ENCODE measurements around the gene ANAPC10. TPM values are rescaled to one million over a fixed set of nuclear protein-coding genes. Genes with fewer than 3 reads are reported as not detected.

Gene ANAPC10
- total and polyA plus RNA-seq, 3 donors from 2014 or later, result 40.1 to 52.6 (median 45.4) TPM

DNA sequence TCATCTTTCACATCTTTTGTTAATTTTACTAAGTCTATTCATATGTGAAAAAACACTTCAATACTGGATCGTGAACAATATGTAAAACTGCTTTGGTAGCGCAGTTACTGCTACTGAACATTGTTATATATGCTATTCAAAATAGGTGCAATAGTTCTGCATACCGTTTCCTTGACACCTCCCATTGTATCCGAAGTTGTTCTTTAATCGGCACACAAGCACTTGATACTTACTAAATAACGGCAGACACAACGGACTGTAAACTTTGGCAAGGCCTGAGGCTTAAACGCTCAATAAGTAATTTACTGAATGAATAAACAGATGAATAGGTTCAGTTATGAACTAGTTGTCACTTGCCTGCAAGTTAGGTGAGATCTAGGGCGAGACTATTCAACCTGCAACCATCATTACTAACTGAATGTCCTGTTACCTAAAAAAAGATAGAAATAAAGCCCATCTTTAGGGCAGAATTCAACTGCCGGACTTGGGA lies 620 bp downstream of the ANAPC10 start:
- intact Hi-C loops (cut with DNase I; ENCODE audit: low total_unique reads), result no loop called here
- H3K27me3 ChIP-seq, result no peaks in the 10 kb centered on the region
- no peak for DNase-seq
- peaks cover 16% of the 10 kb centered on the region for H3K4me1 ChIP-seq
- 6 to 7% methylated on average over 10 of the region's 10 CpGs for WGBS, 2 donors
- TF ChIP-seq, protein P1, sequence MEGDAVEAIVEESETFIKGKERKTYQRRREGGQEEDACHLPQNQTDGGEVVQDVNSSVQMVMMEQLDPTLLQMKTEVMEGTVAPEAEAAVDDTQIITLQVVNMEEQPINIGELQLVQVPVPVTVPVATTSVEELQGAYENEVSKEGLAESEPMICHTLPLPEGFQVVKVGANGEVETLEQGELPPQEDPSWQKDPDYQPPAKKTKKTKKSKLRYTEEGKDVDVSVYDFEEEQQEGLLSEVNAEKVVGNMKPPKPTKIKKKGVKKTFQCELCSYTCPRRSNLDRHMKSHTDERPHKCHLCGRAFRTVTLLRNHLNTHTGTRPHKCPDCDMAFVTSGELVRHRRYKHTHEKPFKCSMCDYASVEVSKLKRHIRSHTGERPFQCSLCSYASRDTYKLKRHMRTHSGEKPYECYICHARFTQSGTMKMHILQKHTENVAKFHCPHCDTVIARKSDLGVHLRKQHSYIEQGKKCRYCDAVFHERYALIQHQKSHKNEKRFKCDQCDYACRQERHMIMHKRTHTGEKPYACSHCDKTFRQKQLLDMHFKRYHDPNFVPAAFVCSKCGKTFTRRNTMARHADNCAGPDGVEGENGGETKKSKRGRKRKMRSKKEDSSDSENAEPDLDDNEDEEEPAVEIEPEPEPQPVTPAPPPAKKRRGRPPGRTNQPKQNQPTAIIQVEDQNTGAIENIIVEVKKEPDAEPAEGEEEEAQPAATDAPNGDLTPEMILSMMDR (IDR thresholded peaks at IDR 0.05), result no peak
- TF ChIP-seq POLR2A (IDR thresholded peaks at IDR 0.05), result no peak
- H3K4me3 ChIP-seq, result peak overlapping the region; percentile 82 to 83
- no peaks in the 10 kb centered on the region for H3K9me3 ChIP-seq
- H3K36me3 ChIP-seq (ENCODE audit: low read depth, missing control alignments), result no peaks in the 10 kb centered on the region
- peak overlapping the region; percentile 91 to 93 for H3K27ac ChIP-seq

DNA sequence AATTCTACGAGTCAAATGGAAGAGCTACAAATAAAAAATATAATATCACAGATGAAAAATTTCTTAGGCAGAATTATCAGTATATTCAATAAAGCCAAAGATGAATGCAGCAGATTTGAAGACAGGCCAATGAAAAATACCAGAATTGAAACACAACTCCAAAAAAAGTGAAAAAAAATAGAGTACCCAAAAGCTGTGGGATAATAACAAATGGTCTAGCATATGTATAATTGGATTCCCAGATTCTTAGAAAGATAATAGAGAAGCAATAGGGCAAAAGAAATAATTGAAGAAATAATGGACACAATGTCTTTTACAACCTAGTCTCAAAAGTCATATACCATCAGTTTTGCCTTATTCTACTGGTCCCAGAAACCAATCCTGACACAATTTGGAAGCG lies 4.4 kb downstream of the ANAPC10 start:
- no peak for TF ChIP-seq POLR2A (IDR thresholded peaks at IDR 0.05)
- TF ChIP-seq, protein P1 (IDR thresholded peaks at IDR 0.05), result no peak
- intact Hi-C loops (cut with DNase I; ENCODE audit: low total_unique reads), result no loop called here

DNA sequence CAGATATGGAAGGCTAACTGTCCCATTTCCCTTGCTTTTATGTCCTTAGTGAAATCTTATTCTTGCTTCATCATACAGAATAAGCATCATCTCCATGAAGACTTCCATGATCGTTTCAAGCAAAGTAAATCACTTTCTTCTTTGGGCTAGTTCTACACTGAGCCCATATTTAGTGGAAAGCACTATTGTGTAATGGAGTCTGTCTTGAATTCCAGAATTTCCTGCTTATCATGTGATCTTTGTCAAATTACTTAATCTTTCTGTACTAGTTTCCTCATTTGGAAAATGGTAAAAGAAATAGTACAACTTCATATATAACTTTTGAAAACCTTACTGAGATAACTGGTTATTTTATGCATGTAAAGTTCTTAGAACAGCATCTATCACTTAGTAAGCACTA lies 7.6 kb downstream of the ANAPC10 start:
- H3K36me3 ChIP-seq (ENCODE audit: low read depth, missing control alignments), result no peaks in the 10 kb centered on the region
- DNase-seq, result no peak

More for the DNA sequence above, 4.4 kb downstream of the ANAPC10 start:
- DNase-seq, result no peak
- Histone ChIP-seq H3K36me3 (ENCODE audit: low read depth, missing control alignments) (no peaks in the 10 kb centered on the region), H3K27ac (no peak overlapping the region), H3K9me3 (no peaks in the 10 kb centered on the region), H3K4me1 (peaks cover 8% of the 10 kb centered on the region), H3K4me3 (no peak overlapping the region), H3K27me3 (no peaks in the 10 kb centered on the region)
- 74 to 96% methylated on average over 2 of the region's 2 CpGs for WGBS, 2 donors

DNA sequence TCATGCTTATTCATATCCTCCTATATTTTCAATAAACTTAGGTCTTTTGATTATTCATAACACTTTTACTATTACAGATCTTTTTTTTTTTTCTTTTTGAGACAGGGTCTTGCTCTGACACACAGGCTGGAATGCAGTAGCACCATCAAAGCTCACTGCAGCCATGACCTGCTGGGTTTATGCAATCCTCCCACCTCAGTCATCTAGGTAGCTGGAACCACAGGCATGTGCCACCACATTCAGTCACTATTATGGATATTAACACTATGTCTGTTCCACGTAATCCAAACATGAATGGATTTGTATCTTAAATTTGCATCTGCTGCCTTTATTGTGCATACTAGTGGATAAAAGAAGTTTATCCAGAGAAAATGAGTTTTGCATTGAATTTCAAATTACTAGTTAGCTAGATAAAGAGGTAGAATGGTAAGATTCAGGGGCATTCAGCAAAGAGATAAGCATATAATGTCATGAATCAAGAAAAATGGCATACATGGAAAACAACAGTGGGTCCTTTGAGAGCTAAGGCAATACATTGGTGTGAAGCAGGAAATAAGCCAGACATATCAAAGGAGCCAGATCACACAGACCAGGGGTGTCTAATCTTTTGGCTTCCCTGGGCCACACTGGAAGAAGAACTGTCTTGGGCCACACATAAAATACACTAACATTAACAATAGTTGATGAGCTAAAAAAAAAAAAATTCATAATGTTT lies 13.9 kb downstream of the ANAPC10 start:
- WGBS, 2 donors, result 97 to 100% methylated on average over 1 of the region's 1 CpG
- no peak overlapping the region for H3K4me3 ChIP-seq
- no peaks in the 10 kb centered on the region for H3K27me3 ChIP-seq
- H3K36me3 ChIP-seq (ENCODE audit: low read depth, missing control alignments), result no peaks in the 10 kb centered on the region
- H3K4me1 ChIP-seq, result no peaks in the 10 kb centered on the region
- intact Hi-C loops (cut with DNase I; ENCODE audit: low total_unique reads), result no loop called here
- H3K27ac ChIP-seq, result no peak overlapping the region
- no peak for TF ChIP-seq POLR2A (IDR thresholded peaks at IDR 0.05)
- TF ChIP-seq, protein P1 (IDR thresholded peaks at IDR 0.05), result no peak
- H3K9me3 ChIP-seq, result no peaks in the 10 kb centered on the region
- DNase-seq, result no peak

More for the DNA sequence above, 7.6 kb downstream of the ANAPC10 start:
- H3K27ac ChIP-seq, result no peak overlapping the region
- WGBS, 2 donors, result 85 to 94% methylated on average over 1 of the region's 1 CpG
- intact Hi-C loops (cut with DNase I; ENCODE audit: low total_unique reads), result no loop called here
- no peak for TF ChIP-seq POLR2A (IDR thresholded peaks at IDR 0.05)
- TF ChIP-seq, protein P1 (IDR thresholded peaks at IDR 0.05), result no peak
- no peaks in the 10 kb centered on the region for H3K4me1 ChIP-seq
- H3K4me3 ChIP-seq, result no peak overlapping the region
- H3K9me3 ChIP-seq, result no peaks in the 10 kb centered on the region
- no peaks in the 10 kb centered on the region for H3K27me3 ChIP-seq

DNA sequence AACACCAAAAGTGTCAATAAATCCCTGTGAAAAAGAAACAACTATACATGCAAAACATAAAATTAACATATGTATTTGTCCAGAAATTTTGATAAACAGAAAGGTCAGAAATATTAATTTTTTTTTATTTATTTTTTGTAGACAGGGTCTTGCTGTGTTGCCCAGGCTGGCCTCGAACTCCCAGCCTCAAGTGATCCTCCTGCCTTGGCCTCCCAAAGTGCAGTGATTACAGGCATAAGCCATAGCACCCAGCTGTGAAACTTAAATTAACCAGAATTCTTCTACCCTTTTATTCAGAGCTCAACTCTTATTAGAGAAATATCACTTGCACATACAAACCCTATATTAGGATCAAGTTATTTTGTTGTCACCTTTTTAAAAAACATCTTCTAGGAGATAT lies 16.2 kb downstream of the ANAPC10 start:
- TF ChIP-seq, protein P1 (IDR thresholded peaks at IDR 0.05), result no peak
- no peak for TF ChIP-seq POLR2A (IDR thresholded peaks at IDR 0.05)
- H3K27ac ChIP-seq, result no peak overlapping the region
- 100% methylated on average over 1 of the region's 1 CpG for WGBS, 2 donors
- no peak for DNase-seq
- H3K36me3 ChIP-seq (ENCODE audit: low read depth, missing control alignments), result no peaks in the 10 kb centered on the region
- H3K9me3 ChIP-seq, result no peaks in the 10 kb centered on the region
- intact Hi-C loops (cut with DNase I; ENCODE audit: low total_unique reads), result no loop called here
- H3K27me3 ChIP-seq, result no peaks in the 10 kb centered on the region
- H3K4me3 ChIP-seq, result no peak overlapping the region
- H3K4me1 ChIP-seq, result no peaks in the 10 kb centered on the region
